ENCODE measurements around the gene VENTX. TPM values are rescaled to one million over a fixed set of nuclear protein-coding genes. Genes with fewer than 3 reads are reported as not detected.

The VENTX gene
- total RNA-seq, 1 experiment from 2014 or later = not detected

DNA sequence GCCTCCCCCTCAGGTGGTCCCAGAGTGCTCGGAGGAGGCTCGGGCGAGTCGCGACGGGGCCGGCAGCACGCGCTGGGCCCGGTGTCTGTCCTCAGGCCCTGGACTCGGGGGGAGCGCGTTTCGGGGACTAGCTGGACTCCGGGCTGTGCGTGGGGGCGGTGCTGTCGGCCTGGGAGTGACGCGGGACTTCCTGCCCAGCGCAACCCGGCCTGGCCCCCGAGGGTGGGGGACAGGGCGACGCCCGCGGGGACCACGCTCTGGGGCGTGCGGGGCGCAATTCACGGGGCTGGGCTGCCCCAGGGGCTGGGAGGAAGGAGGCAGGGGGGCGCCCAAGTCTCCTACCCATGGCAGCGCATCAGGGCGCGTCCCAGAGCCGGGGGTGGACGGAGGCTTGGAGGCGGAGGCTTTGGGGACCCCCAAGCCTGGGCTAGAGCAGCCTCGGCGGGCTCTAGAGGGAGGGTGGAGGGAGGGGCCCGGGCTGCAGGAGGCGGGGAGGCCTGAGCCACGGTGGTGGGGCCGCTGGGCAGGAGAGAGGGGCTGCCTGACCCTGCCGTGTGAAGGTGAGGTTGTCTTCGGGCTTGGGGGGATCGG is 2.3 kb upstream of the VENTX start:
- DNase-seq (ENCODE audit: low read depth) = no peak

- no peak for DNase-seq (ENCODE audit: low read depth)
Observed at GRCh38 chr10:133235932-133236331, 1.7 kb upstream of the VENTX start.

DNA sequence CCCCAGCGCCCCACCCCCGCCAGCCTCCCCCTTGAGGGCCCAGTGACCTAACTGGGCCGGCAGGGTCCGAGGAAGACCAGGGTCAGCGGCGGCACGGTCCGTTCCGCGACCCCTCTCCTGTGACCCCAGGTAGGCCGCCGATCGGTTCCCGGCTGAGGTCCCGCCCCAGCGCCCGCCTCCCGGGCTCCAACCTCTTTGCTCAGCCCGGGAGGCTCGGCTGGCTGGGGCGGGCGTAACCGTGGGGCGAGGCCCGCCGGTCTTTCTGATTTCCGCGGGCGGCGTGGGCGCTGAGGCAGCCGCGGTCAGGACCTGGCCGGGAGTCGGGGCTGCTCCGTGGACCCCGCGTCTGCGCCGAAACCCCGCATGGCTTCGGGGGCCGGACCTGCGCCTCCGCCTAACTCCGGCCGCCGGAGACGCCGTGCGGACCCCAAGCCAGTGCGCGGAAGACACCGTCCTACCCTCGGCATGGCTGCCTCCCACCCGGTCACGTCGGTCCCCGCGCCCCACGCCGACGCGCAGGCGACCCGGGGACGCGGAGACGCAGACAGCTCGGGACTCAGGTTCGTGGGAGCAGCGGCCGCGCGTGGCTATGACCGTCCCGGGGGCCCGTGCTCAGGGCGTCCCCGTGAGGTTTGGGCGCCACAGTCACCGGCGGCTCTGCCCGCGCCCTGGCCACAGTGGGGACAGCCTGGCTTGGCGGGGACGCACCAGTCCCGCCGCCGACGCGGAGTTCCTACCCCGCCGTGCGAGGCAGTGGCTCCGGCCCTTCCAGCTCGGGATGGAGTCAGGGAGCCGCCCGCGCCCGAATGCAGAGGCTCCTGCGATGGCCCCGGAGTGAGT is 1.0 kb upstream of the VENTX start:
- no peak for DNase-seq (ENCODE audit: low read depth)

- no peak for DNase-seq (ENCODE audit: low read depth)
Observed at GRCh38 chr10:133237241-133237587, 441 bp upstream of the VENTX start.

- DNase-seq (ENCODE audit: low read depth) = no peak
Observed at GRCh38 chr10:133238466-133238804, 780 bp downstream of the VENTX start.

GRCh38 chr10:133239990-133240389 is 2.3 kb downstream of the VENTX start:
- no peak for DNase-seq (ENCODE audit: low read depth)

DNA sequence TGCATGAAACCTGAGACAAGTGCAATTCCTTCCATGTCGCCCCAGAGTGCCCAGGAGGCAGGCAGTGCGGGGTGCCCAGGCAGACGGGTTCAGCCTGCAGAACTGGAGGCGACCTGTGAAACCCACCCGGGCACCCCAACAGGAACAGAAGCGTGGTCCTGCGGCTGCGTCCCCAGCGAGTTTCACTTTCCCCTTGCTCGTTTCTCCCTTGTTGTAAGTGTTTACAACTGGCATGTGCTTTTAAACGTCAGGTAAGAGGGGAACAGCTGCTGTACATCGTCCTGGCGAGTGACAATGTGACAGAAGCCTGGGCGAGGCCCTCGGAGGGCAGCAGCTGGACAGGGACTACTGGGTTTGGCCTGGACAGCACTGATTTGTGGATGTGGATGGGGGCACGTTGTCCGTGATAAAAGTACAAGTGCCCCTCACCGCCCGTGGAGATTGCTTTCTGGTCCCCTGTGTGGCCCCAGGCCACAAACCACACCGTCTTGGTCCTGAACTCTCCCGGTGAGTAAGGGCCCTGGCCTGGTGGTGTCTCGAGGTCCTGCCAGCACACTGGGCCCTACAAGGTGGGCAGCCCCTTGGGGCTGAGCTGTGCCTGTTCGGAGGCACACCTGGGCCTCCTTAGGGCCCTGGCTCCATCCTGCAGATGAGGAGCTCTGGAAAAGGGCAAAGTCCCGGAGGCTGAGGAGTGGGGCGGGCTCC is 4.0 kb downstream of the VENTX start:
- no peak for DNase-seq (ENCODE audit: low read depth)

DNA sequence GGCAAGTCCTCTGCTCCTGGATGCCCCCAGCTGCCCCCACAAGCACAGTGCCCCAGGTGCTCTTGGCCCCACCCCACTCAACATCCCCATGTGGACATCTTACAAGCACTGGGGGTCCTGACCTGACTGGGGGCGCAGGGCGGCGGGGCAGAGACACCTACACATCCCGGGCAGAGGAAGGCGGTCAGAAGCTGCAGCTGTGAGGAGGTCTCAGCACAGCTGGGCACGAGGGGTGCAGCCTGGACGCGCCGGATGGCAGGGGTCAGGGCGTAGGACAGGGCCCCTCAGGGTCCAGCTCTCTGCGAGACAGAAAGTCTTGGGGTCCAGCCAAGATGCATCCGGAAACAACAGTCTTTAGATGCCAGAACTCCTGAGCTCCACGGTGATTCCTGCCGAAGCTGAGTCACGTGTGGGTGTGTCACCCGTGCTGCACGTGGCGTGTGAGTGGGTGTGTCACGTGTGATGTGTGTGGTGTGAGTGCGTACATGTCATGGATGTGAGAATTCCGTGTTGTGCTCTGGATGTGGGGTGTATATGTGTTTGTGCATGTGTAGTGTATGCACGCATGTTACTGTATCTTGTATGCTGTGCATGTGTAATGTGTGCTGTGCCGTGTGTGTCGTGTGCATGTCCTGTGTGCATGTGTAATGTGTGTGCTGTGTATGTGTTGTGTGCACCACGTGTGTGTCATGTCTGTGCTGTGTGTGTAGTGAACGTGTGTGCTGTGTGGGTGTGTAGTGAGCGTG is 5.1 kb downstream of the VENTX start:
- peak; percentile 20 for DNase-seq (ENCODE audit: low read depth)

- no peak for DNase-seq (ENCODE audit: low read depth)
Observed at GRCh38 chr10:133243593-133243992, 5.9 kb downstream of the VENTX start.

GRCh38 chr10:133245439-133246235 is 8.0 kb downstream of the VENTX start:
- peak; percentile 42 for DNase-seq (ENCODE audit: low read depth)

DNA sequence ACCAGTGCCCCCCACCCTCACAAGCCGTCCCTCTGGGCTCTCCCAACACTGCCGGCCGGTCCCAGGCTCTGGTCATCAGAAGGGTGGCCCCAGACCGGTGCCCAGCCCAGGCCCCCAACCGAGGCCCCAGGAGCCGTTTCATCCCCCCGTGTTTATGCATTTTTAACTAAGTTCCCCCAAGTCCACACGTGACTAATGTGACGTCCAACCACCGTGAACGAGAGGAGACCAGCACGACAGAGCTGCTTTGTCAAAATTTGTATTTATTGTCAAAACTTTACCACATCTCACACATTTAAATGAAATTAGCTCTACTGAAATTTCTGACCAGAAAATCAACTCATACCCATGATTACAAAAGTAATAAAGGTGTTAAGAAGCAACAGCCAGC is 8.6 kb downstream of the VENTX start:
- DNase-seq (ENCODE audit: low read depth) = no peak

GRCh38 chr10:133247681-133248333 is 10.2 kb downstream of the VENTX start:
- no peak for DNase-seq (ENCODE audit: low read depth)

- DNase-seq (ENCODE audit: low read depth) = no peak
Observed at GRCh38 chr10:133248334-133248715, 10.7 kb downstream of the VENTX start.

GRCh38 chr10:133249094-133249780 is 11.6 kb downstream of the VENTX start:
- DNase-seq (ENCODE audit: low read depth) = no peak

GRCh38 chr10:133249975-133250754 is 12.5 kb downstream of the VENTX start:
- DNase-seq (ENCODE audit: low read depth) = no peak

- DNase-seq (ENCODE audit: low read depth) = no peak
Observed at GRCh38 chr10:133251388-133252222, 13.9 kb downstream of the VENTX start.

DNA sequence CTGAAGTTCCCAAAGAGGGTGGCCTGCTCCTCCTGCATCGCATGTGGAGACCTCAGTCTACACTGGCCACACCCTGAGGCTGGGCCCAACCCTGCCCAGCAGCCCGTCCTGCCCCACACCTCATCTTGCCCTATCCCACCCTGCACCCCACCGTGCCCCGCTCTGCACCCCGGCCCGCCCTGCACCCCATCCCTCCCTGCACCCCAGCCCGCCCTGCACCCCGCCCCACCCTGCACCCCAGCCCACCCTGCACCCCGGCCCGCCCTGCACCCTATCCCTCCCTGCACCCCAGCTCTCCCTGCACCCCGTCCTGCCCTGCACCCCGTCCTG is 14.5 kb downstream of the VENTX start:
- DNase-seq (ENCODE audit: low read depth) = no peak

DNA sequence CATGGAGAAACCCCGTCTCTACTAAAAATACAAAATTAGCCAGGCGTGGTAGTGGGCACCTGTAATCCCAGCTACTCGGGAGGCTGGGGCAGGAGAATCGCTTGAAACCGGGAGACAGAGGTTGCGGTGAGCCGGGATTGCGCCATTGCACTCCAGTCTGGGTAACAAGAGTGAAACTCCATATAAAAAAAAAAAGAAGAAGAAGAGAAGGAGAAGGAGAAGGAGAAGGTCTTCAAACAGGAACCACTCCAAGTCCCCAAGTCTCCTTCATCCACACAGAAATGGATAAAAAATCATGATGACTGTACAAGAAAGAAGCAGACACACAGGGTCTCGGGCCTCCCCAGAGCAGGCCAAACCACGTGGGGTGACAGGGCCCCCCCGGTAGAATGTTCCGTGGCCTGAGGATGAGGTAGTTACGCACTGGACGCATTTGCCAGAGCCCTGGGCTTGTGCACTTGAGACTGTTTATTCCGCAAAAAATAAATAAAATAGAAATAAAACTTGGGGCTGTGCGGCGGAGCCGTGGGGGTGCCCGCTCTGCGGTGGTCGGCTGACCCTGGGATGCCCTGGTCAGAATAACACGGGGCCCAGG is 15.8 kb downstream of the VENTX start:
- no peak for DNase-seq (ENCODE audit: low read depth)
